CD4-positive, alpha-beta T cell treated with Interferon gamma for 1 hour (primary cell): Measurements from ENCODE around the gene BAG1.
A peak's percentile ranks its signal among the peaks of the same experiment; 100 is the strongest.

Experiments
- DNase-seq: peaks from one replicate; pipeline ENCODE4 v3.0.0-alpha.2; 2020

The BAG1 gene

GRCh38 chr9:33209394-33209793, 55.1 kb downstream of the BAG1 start:
- no peak for DNase-seq

- peak; percentile 65 for DNase-seq
Observed at GRCh38 chr9:33202552-33203201, 61.8 kb downstream of the BAG1 start.
